Psoas muscle (tissue), 8 donors: ENCODE data around the gene INSYN1. TPM values are rescaled to one million over a fixed set of nuclear protein-coding genes. Genes with fewer than 3 reads are reported as not detected.

Experiments used
- ATAC-seq, 4 donors: fragments of 200-7000 bp; cut with Tn5 transposase; one replicate each; pipeline ENCODE4 v1.9.1; 2020; ENCODE audit warnings: moderate library complexity in 3 of 4, mild to moderate bottlenecking in 2 of 4
- DNase-seq, 2 donors: peaks; one replicate each; pipeline ENCODE4 v3.0.0-alpha.2; 2020
- H3K27ac ChIP-seq: fragments of 200-600 bp; one replicate; pipeline ENCODE4 v1.8.0; 2022
- H3K27me3 ChIP-seq, 3 donors: fragments of 200-600 bp in 1 of 3; one replicate each; pipeline versions ENCODE4 v1.6.1 to v1.8.0; 2013 to 2022; ENCODE audit warnings: low read length in 2 of 3, mild to moderate bottlenecking in 2 of 3, moderate library complexity in 1 of 3; ENCODE audit not compliant: insufficient read depth in 3 of 3
- H3K36me3 ChIP-seq, 2 donors: fragments of 200-600 bp in 1 of 2; one replicate each; pipeline versions ENCODE4 v1.6.1 to v1.8.0; 2013 to 2022; ENCODE audit warnings: low read depth in 1 of 2, mild to moderate bottlenecking in 1 of 2, moderate library complexity in 1 of 2; ENCODE audit not compliant: insufficient read depth in 1 of 2
- H3K4me1 ChIP-seq: fragments of 200-600 bp; one replicate; pipeline ENCODE4 v1.8.0; 2022
- H3K4me3 ChIP-seq: fragments of 200-600 bp; one replicate; pipeline ENCODE4 v1.8.0; 2022; ENCODE audit warnings: mild to moderate bottlenecking
- H3K9me3 ChIP-seq: fragments of 200-600 bp; one replicate; pipeline ENCODE4 v1.8.0; 2022
- WGBS, 3 donors: extraction: QIAGEN DNeasy Blood & Tissue Kit; methylation state at CpG; one replicate each; pipeline versions ENCODE4 v1.1.6 to v1.1.7; 2013; 5-methylcytosine and 5-hydroxymethylcytosine counted together
- intact Hi-C, 2 donors: fragments of 100-400 bp; cut with DNase I; formaldehyde crosslinking; loops; one replicate each; pipeline versions ENCODE4 v1.11.0 to v1.14.2; 2022
- polyA plus RNA-seq, 3 donors: library from polyadenylated mRNA; stranded (reverse); fragments of 200-250 nt; gene quantifications; one replicate each; pipeline ENCODE4 v1.2.3, GENCODE V29; 2013
- total RNA-seq, 4 donors: library from RNA; stranded (reverse); fragmentation: NEBNext Ultra II Directional in 2 of 4; extraction: Animal tissue kit (Norgen Biotek cat#: 25700) in 2 of 4; gene quantifications; one replicate each; pipeline versions ENCODE4 v1.2.1 to v1.2.4, GENCODE V29; 2021 to 2023
- TF ChIP-seq, protein P1 (sequence below): fragments of 200-600 bp; IDR thresholded peaks from one replicate; pipeline ENCODE4 v1.8.0; 2022; ENCODE audit warnings: antibody characterized with exemption
- donor health status: healthy with polysubstance abuse.
- donor health status: DM: no; HTN: no; CAD: no; lungs with moderate emphysema.
- donor health status: Bipolar disorder and iron deficiency.
- donor health status: healthy.
- donor health status: DM: yes; HTN: yes; CAD: no.
- donor health status: DM: no; HTN: no; CAD: no.
- donor health status: DM: no; HTN: no; CAD: no.
- donor health status: DM: yes; HTN: yes; CAD: no.

The INSYN1 gene
- total and polyA plus RNA-seq, 7 donors = 0.42 to 10.8 (median 3.8) TPM

- H3K27ac ChIP-seq = no peak overlapping the region
- H3K9me3 ChIP-seq = no peaks in the 10 kb centered on the region
- no peaks in the 10 kb centered on the region for H3K4me1 ChIP-seq
- no peak overlapping the region for H3K4me3 ChIP-seq
- ATAC-seq (no peak), DNase-seq (no peak)
- intact Hi-C loops = no loop called here
- no peaks in the 10 kb centered on the region for H3K27me3 ChIP-seq
- H3K36me3 ChIP-seq = no peaks in the 10 kb centered on the region
- TF ChIP-seq, protein P1, sequence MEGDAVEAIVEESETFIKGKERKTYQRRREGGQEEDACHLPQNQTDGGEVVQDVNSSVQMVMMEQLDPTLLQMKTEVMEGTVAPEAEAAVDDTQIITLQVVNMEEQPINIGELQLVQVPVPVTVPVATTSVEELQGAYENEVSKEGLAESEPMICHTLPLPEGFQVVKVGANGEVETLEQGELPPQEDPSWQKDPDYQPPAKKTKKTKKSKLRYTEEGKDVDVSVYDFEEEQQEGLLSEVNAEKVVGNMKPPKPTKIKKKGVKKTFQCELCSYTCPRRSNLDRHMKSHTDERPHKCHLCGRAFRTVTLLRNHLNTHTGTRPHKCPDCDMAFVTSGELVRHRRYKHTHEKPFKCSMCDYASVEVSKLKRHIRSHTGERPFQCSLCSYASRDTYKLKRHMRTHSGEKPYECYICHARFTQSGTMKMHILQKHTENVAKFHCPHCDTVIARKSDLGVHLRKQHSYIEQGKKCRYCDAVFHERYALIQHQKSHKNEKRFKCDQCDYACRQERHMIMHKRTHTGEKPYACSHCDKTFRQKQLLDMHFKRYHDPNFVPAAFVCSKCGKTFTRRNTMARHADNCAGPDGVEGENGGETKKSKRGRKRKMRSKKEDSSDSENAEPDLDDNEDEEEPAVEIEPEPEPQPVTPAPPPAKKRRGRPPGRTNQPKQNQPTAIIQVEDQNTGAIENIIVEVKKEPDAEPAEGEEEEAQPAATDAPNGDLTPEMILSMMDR = no peak
- WGBS, 3 donors = 77 to 82% (median 81%) methylated on average over 3 of the region's 3 CpGs
These were observed 28.9 kb downstream of the INSYN1 start for GRCh38 chr15:73724212-73724611.

GRCh38 chr15:73723191-73723590, 30.0 kb downstream of the INSYN1 start:
- H3K4me3 ChIP-seq = no peak overlapping the region
- intact Hi-C loops = no loop called here
- no peaks in the 10 kb centered on the region for H3K9me3 ChIP-seq
- TF ChIP-seq, protein P1 = no peak
- 51 to 60% (median 55%) methylated on average over 4 of the region's 4 CpGs for WGBS, 3 donors
- DNase-seq = no peak
- H3K27ac ChIP-seq = no peak overlapping the region
- no peak for ATAC-seq
- H3K4me1 ChIP-seq = no peaks in the 10 kb centered on the region
- no peaks in the 10 kb centered on the region for H3K27me3 ChIP-seq
- H3K36me3 ChIP-seq = no peaks in the 10 kb centered on the region

DNA sequence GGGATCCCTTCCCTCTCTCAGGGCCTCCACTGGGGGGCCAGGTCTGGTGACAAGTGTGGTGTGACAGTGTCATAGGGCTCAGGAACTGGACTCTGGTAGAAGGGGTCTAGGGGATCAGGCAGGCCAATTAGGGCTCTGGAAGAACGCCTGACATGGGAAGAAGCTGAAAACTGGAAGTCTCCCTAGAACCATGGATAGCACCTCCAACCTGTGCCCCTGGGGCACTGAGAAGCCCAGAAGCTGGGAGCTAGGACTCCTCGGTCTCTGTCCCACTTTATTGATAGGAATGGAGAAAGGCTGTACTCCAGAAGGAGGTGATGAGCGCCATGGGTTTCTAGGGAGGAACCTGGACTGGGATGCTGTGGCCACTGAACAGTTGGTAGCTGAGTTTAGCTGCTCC, 30.7 kb downstream of the INSYN1 start:
- Histone ChIP-seq H3K4me1 (no peaks in the 10 kb centered on the region), H3K27me3 (no peaks in the 10 kb centered on the region), H3K36me3 (no peaks in the 10 kb centered on the region), H3K4me3 (no peak overlapping the region), H3K9me3 (no peaks in the 10 kb centered on the region), H3K27ac (no peak overlapping the region)
- no peak for DNase-seq
- 90 to 97% (median 95%) methylated on average over 3 of the region's 3 CpGs for WGBS, 3 donors
- ATAC-seq = no peak
- intact Hi-C loops = no loop called here
- TF ChIP-seq, protein P1 = no peak

DNA sequence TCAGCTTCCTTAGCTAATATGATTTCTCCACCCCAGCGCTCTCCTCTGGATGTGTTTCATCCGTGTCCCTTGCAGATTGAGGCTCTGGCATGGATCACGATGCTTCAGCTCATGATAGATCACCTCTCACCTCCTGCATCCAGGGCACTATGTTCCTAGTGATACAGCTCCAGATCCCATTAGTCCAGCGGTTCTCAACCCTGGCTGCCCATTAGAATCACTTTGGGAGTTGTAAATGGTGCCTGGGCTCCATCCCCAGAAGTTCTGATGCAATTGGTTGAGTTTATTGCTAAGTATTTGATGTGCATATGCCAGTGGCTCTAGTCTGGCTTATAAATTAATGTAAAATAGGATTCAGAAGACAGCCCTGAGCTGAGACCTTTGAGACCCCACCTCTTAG, 34.5 kb downstream of the INSYN1 start:
- DNase-seq = no peak
- TF ChIP-seq, protein P1 = no peak
- Histone ChIP-seq H3K27me3 (no peaks in the 10 kb centered on the region), H3K36me3 (peaks cover 0 to 3% of the 10 kb centered on the region in 2 donors), H3K4me3 (no peak overlapping the region), H3K27ac (no peak overlapping the region), H3K9me3 (no peaks in the 10 kb centered on the region), H3K4me1 (peaks cover 19% of the 10 kb centered on the region)
- no peak for ATAC-seq
- WGBS, 3 donors = 72 to 82% (median 73%) methylated on average over 4 of the region's 4 CpGs
- intact Hi-C loops = loop anchor here in 1 of 2 donors (10.0 kb wide), 1 partner anchor 186 kb away; no protein-coding TSS in a partner anchor

GRCh38 chr15:73717802-73718201, 35.3 kb downstream of the INSYN1 start:
- Histone ChIP-seq H3K4me1 (peaks cover 19% of the 10 kb centered on the region), H3K4me3 (no peak overlapping the region), H3K27me3 (no peaks in the 10 kb centered on the region), H3K36me3 (peaks cover 0 to 12% of the 10 kb centered on the region in 2 donors), H3K9me3 (no peaks in the 10 kb centered on the region), H3K27ac (no peak overlapping the region)
- WGBS, 3 donors = 57 to 60% (median 59%) methylated on average over 11 of the region's 11 CpGs
- TF ChIP-seq, protein P1 = no peak
- intact Hi-C loops = loop anchor here in 1 of 2 donors (10.0 kb wide), 1 partner anchor 187 kb away; no protein-coding TSS in a partner anchor
- ATAC-seq (no peak), DNase-seq (no peak)
